Neural cell (in vitro differentiated cells): Measurements from ENCODE around the gene DDX54. TPM values are rescaled to one million over a fixed set of nuclear protein-coding genes. Genes with fewer than 3 reads are reported as not detected.

Experiments
- H2AFZ ChIP-seq: fragments of 200-600, 300-800 bp; sonication (generic), shearing (Covaris generic); 2 replicates; pipeline ENCODE4 v1.6.0; 2014; ENCODE audit warnings: low read depth, mild to moderate bottlenecking, antibody characterized with exemption, low read length, moderate library complexity
- H3F3A ChIP-seq: fragments of 200-600 bp; shearing (Covaris generic); 2 replicates; pipeline ENCODE4 v1.6.1; 2016; ENCODE audit warnings: mild to moderate bottlenecking, moderate library complexity, mixed read lengths, antibody characterized with exemption, low read length; ENCODE audit not compliant: insufficient read depth, poor library complexity, severe bottlenecking
- H3K27ac ChIP-seq: fragments of 200-600, 300-800 bp; sonication (generic), shearing (Covaris generic); 2 replicates; pipeline ENCODE4 v1.5.1; 2014; ENCODE audit warnings: mild to moderate bottlenecking, low read length, moderate library complexity
- H3K27me3 ChIP-seq: fragments of 300-800, 200-600 bp; sonication (generic), shearing (Covaris generic); 2 replicates; pipeline ENCODE4 v1.6.0; 2014; ENCODE audit warnings: mild to moderate bottlenecking, low read depth, low read length, moderate library complexity; ENCODE audit not compliant: insufficient read depth
- H3K36me3 ChIP-seq: fragments of 300-800, 200-600 bp; sonication (generic), shearing (Covaris generic); 2 replicates; pipeline ENCODE4 v1.5.1; 2014; ENCODE audit warnings: mild to moderate bottlenecking, antibody characterized with exemption, low read length, moderate library complexity; ENCODE audit not compliant: insufficient read depth
- H3K4me2 ChIP-seq: fragments of 300-800, 200-600 bp; sonication (generic), shearing (Covaris generic); 2 replicates; pipeline ENCODE4 v1.6.0; 2014; ENCODE audit warnings: mild to moderate bottlenecking, low read length
- H3K4me3 ChIP-seq: fragments of 300-800, 200-600 bp; sonication (generic), shearing (Covaris generic); 2 replicates; pipeline ENCODE4 v1.5.1; 2014; ENCODE audit warnings: mild to moderate bottlenecking, low read length, moderate library complexity
- H3K79me2 ChIP-seq: fragments of 200-600 bp; shearing (Covaris generic); replicated peaks from 2 replicates; pipeline ENCODE4 v1.6.0; 2014; ENCODE audit warnings: mild to moderate bottlenecking, low read length, moderate library complexity; ENCODE audit not compliant: insufficient read depth
- H3K9ac ChIP-seq: fragments of 300-800, 200-600 bp; sonication (generic), shearing (Covaris generic); 2 replicates; pipeline ENCODE4 v1.6.1; 2016; ENCODE audit warnings: mild to moderate bottlenecking, low read length, mixed read lengths
- H3K9me2 ChIP-seq: fragments of 200-600 bp; shearing (Covaris generic); 2 replicates; pipeline ENCODE4 v1.6.1; 2016; ENCODE audit warnings: mild to moderate bottlenecking, low read length, mixed read lengths; ENCODE audit not compliant: insufficient read depth
- H3K9me3 ChIP-seq: fragments of 200-600, 300-800 bp; sonication (generic), shearing (Covaris generic); 2 replicates; pipeline ENCODE4 v1.6.1; 2016; ENCODE audit warnings: mild to moderate bottlenecking, mixed run types, low read length, moderate library complexity, mixed read lengths
- H4K20me1 ChIP-seq: fragments of 200-600 bp; shearing (Covaris generic); 2 replicates; pipeline ENCODE4 v1.6.1; 2016; ENCODE audit warnings: mild to moderate bottlenecking, mixed run types; ENCODE audit not compliant: insufficient read depth
- EP300 ChIP-seq: fragments of 450-650 bp; conservative IDR thresholded peaks from 2 replicates; pipeline ENCODE4 v1.6.1; 2014; ENCODE audit warnings: antibody characterized with exemption, mild to moderate bottlenecking, moderate library complexity; ENCODE audit not compliant: poor library complexity, severe bottlenecking
- EZH2 ChIP-seq: fragments of 200-600, 300-800 bp; shearing (Covaris generic), sonication (generic); IDR thresholded peaks from 2 replicates; pipeline ENCODE4 v1.6.1; 2014; ENCODE audit warnings: antibody characterized with exemption, low read length, borderline replicate concordance, mild to moderate bottlenecking; ENCODE audit not compliant: insufficient read depth, poor library complexity, severe bottlenecking
- MXI1 ChIP-seq: fragments of 450-650 bp; conservative IDR thresholded peaks from 2 replicates; pipeline ENCODE4 v1.6.1; 2014; ENCODE audit warnings: antibody characterized with exemption, mild to moderate bottlenecking; ENCODE audit not compliant: poor library complexity, severe bottlenecking
- POLR2AphosphoS5 ChIP-seq: IDR thresholded peaks from 2 replicates; pipeline ENCODE4 v1.6.1; 2012
- RAD21 ChIP-seq: fragments of 450-650 bp; conservative IDR thresholded peaks from 2 replicates; pipeline ENCODE4 v1.6.1; 2014; ENCODE audit warnings: antibody characterized with exemption, mild to moderate bottlenecking, moderate library complexity
- SMC3 ChIP-seq: fragments of 450-650 bp; conservative IDR thresholded peaks from 2 replicates; pipeline ENCODE4 v1.6.1; 2014; ENCODE audit warnings: antibody characterized with exemption, mild to moderate bottlenecking, moderate library complexity; ENCODE audit not compliant: poor library complexity
- TAF1 ChIP-seq: IDR thresholded peaks from 2 replicates; pipeline ENCODE4 v1.6.1; 2012; ENCODE audit warnings: low read depth
- polyA plus RNA-seq: library from polyadenylated mRNA; depleted of rRNA; stranded (reverse); fragments of >200 nt; gene quantifications from 2 replicates; pipeline ENCODE4 v1.2.3, GENCODE V29; 2014
- TF ChIP-seq, protein P1 (sequence below): fragments of 450-650 bp; IDR thresholded peaks from 2 replicates; pipeline ENCODE4 v1.5.1; 2014; ENCODE audit warnings: antibody characterized with exemption, mild to moderate bottlenecking, moderate library complexity; ENCODE audit not compliant: poor library complexity, severe bottlenecking
- TF ChIP-seq, protein P2 (sequence below): IDR thresholded peaks from 2 replicates; pipeline ENCODE4 v1.6.1; 2012; ENCODE audit warnings: borderline replicate concordance

Gene DDX54
- polyA plus RNA-seq, 1 donor from 2014 or later: 63.3 TPM

DNA sequence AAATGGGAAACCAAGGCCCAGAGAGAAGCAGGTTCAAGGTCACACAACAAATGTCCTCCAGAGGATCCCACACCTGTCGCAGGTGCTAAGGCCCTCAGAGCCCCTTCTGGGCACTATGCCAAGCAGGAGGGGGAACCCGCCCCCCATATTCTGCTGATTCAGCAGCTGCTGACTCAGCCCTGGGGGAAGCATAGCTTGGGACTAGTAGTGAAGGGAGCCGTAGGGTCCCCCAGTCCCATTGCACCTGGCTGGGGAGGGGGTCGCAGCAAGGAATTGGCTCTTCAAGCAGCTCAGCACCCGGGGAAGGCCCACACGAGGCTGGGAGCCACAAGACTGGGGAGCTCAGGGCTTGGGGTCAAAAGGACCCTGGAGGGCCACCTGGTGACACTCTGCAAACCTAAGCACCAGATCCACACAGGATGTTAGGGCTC, 50.7 kb downstream of the DDX54 start:
- Histone ChIP-seq H4K20me1 (no peaks in the 10 kb centered on the region), H3K4me2 (no peak overlapping the region)

DNA sequence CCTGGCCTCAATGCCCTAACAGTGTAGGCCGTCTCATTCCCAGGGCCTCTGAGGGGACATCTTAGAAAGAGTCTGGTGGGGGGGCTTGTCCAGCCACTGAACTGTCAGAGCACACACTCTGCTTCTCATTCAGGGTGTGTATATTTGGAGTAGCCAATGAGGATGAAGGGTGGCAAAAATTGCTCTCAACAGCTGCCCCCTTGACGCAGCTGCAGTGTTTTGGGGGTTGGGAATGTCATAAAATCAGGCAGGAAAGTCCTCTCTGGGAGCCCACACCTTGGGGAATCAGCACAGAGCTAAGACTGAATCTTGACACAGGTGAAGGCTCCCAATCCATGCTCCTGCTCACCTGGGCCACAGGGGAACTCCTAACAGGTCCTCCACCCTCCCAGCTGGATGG, 51.2 kb downstream of the DDX54 start:
- no peak overlapping the region for H3K4me3 ChIP-seq
- H3K9ac ChIP-seq: no peak overlapping the region
- H3K4me2 ChIP-seq: no peak overlapping the region
- H3K9me3 ChIP-seq: no peaks in the 10 kb centered on the region
- no peaks in the 10 kb centered on the region for H3K79me2 ChIP-seq
- H3K36me3 ChIP-seq: no peaks in the 10 kb centered on the region
- H3F3A ChIP-seq: no peaks in the 10 kb centered on the region
- no peaks in the 10 kb centered on the region for H4K20me1 ChIP-seq
- H3K27me3 ChIP-seq: peaks cover 28% of the 10 kb centered on the region
- no peak overlapping the region for H3K27ac ChIP-seq
- no peak overlapping the region for H2AFZ ChIP-seq
- H3K9me2 ChIP-seq: no peaks in the 10 kb centered on the region
- TF ChIP-seq POLR2AphosphoS5 (no peak), TAF1 (no peak), RAD21 (no peak), MXI1 (no peak), EZH2 (no peak), SMC3 (no peak), EP300 (no peak)
- TF ChIP-seq, protein P1, sequence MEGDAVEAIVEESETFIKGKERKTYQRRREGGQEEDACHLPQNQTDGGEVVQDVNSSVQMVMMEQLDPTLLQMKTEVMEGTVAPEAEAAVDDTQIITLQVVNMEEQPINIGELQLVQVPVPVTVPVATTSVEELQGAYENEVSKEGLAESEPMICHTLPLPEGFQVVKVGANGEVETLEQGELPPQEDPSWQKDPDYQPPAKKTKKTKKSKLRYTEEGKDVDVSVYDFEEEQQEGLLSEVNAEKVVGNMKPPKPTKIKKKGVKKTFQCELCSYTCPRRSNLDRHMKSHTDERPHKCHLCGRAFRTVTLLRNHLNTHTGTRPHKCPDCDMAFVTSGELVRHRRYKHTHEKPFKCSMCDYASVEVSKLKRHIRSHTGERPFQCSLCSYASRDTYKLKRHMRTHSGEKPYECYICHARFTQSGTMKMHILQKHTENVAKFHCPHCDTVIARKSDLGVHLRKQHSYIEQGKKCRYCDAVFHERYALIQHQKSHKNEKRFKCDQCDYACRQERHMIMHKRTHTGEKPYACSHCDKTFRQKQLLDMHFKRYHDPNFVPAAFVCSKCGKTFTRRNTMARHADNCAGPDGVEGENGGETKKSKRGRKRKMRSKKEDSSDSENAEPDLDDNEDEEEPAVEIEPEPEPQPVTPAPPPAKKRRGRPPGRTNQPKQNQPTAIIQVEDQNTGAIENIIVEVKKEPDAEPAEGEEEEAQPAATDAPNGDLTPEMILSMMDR: no peak
- TF ChIP-seq, protein P2, sequence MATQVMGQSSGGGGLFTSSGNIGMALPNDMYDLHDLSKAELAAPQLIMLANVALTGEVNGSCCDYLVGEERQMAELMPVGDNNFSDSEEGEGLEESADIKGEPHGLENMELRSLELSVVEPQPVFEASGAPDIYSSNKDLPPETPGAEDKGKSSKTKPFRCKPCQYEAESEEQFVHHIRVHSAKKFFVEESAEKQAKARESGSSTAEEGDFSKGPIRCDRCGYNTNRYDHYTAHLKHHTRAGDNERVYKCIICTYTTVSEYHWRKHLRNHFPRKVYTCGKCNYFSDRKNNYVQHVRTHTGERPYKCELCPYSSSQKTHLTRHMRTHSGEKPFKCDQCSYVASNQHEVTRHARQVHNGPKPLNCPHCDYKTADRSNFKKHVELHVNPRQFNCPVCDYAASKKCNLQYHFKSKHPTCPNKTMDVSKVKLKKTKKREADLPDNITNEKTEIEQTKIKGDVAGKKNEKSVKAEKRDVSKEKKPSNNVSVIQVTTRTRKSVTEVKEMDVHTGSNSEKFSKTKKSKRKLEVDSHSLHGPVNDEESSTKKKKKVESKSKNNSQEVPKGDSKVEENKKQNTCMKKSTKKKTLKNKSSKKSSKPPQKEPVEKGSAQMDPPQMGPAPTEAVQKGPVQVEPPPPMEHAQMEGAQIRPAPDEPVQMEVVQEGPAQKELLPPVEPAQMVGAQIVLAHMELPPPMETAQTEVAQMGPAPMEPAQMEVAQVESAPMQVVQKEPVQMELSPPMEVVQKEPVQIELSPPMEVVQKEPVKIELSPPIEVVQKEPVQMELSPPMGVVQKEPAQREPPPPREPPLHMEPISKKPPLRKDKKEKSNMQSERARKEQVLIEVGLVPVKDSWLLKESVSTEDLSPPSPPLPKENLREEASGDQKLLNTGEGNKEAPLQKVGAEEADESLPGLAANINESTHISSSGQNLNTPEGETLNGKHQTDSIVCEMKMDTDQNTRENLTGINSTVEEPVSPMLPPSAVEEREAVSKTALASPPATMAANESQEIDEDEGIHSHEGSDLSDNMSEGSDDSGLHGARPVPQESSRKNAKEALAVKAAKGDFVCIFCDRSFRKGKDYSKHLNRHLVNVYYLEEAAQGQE: no peak

More for the DNA sequence above, 50.7 kb downstream of the DDX54 start:
- Histone ChIP-seq H3K9me2 (no peaks in the 10 kb centered on the region), H3K27ac (no peak overlapping the region), H3F3A (no peaks in the 10 kb centered on the region), H3K36me3 (no peaks in the 10 kb centered on the region), H3K9ac (no peak overlapping the region), H2AFZ (no peak overlapping the region), H3K9me3 (no peaks in the 10 kb centered on the region), H3K79me2 (no peaks in the 10 kb centered on the region), H3K27me3 (peaks cover 28% of the 10 kb centered on the region), H3K4me3 (no peak overlapping the region)
- TF ChIP-seq POLR2AphosphoS5: no peak
- TF ChIP-seq MXI1: no peak
- TF ChIP-seq EZH2: no peak
- TF ChIP-seq, protein P2: no peak
- no peak for TF ChIP-seq SMC3
- no peak for TF ChIP-seq RAD21
- no peak for TF ChIP-seq EP300
- no peak for TF ChIP-seq TAF1
- TF ChIP-seq, protein P1: no peak
